ENCODE measurements around the gene PTPRD.

Gene PTPRD

DNA sequence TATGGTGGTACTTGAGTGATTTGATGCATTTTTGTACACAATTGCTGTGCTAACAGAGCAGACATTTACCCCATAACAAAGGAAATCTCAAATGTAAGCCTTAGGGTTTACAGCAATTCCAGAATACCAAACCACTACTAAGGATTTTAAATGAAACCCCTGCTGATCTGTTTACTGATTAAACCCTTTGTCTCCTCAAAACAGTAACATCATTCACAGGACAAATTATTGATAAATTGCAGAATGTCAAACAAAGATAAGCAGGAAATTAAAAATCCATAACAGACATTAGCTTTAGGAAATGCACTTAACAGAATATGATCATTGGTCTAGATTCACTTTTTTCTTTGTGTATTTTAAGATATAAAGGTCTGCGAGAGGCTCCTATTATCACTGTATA lies 1796.9 kb downstream of the PTPRD start:
- Histone ChIP-seq H2AFZ (ENCODE audit: low read length, unreplicated experiment) (no peak overlapping the region), H3K79me2 (ENCODE audit: control insufficient read depth, insufficient read depth, low read length, unreplicated experiment) (no peaks in the 10 kb centered on the region), H3K36me3 (ENCODE audit: insufficient read depth, low read length) (no peaks in the 10 kb centered on the region), H3K27me3 (ENCODE audit: insufficient read depth, low read length) (no peaks in the 10 kb centered on the region), H3K27ac (ENCODE audit: low read depth, low read length) (no peak overlapping the region), H3K4me1 (ENCODE audit: control insufficient read depth, insufficient read depth, low read length, unreplicated experiment) (no peaks in the 10 kb centered on the region), H3K4me3 (ENCODE audit: low read depth, low read length) (no peak overlapping the region)

DNA sequence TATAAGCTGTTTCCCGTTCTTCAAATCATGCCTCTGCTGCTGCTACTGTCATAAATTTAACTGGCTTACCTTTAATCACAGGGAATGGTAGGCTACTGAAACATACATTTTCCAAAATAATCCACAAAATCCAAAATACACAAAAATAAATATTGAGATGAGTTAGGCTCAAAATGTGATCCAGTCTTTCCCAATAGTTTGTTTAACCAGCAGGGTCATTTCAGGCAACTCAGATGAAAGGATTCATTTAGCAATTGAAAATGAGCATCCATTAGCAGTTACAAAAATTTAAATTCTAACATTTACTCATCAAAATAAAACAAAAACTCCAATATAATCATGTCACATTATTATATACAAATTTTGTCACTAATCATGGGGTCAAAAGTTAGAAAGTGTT lies 1797.6 kb downstream of the PTPRD start:
- H2AFZ ChIP-seq (ENCODE audit: low read length, unreplicated experiment) = no peak overlapping the region
- H3K4me3 ChIP-seq (ENCODE audit: low read depth, low read length) = no peak overlapping the region
- H3K79me2 ChIP-seq (ENCODE audit: control insufficient read depth, insufficient read depth, low read length, unreplicated experiment) = no peaks in the 10 kb centered on the region
- H3K36me3 ChIP-seq (ENCODE audit: insufficient read depth, low read length) = no peaks in the 10 kb centered on the region
- H3K27ac ChIP-seq (ENCODE audit: low read depth, low read length) = no peak overlapping the region
- no peaks in the 10 kb centered on the region for H3K27me3 ChIP-seq (ENCODE audit: insufficient read depth, low read length)
- no peaks in the 10 kb centered on the region for H3K4me1 ChIP-seq (ENCODE audit: control insufficient read depth, insufficient read depth, low read length, unreplicated experiment)

DNA sequence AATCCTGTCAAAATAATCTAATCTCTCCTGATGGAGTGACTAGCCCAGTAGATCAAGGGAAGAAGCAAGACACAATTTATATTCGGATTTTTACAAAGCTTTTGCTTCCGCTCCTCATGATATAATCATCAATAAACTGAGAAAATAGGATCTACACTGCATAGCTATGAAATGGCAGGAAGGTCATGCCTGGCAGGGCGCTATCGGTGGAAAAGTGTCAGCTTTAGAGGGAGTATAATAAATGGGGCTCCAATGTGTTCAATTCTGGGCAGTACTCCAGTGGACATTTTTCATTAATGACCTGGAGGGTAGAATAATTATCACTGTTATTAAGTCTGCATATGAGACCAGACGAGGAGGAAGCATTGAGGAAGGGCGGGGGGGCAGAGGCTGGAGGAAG lies 1799.9 kb downstream of the PTPRD start:
- Histone ChIP-seq H3K36me3 (ENCODE audit: insufficient read depth, low read length) (no peaks in the 10 kb centered on the region), H3K4me3 (ENCODE audit: low read depth, low read length) (no peak overlapping the region), H3K27me3 (ENCODE audit: insufficient read depth, low read length) (no peaks in the 10 kb centered on the region), H3K4me1 (ENCODE audit: control insufficient read depth, insufficient read depth, low read length, unreplicated experiment) (no peaks in the 10 kb centered on the region), H3K27ac (ENCODE audit: low read depth, low read length) (no peak overlapping the region), H3K79me2 (ENCODE audit: control insufficient read depth, insufficient read depth, low read length, unreplicated experiment) (no peaks in the 10 kb centered on the region), H2AFZ (ENCODE audit: low read length, unreplicated experiment) (no peak overlapping the region)

DNA sequence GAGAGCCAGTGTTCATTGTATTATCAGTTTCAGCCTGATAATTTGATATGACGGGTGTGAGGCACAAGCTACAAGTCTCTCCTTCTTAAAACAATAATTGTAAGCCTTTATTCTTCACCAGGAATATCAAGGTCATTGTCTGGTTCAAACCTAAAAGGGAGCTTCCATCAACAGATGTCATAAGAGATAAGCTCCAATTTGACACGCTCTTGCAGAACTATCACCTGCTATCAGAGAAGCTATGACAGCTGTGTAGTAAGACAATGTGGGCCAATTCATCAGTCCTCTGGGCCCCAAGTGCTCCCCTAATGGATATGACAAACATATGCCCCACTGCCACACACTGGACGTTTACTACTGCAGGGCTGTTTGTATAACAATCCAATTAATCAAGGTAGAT lies 1803.1 kb downstream of the PTPRD start:
- Histone ChIP-seq H3K27me3 (ENCODE audit: insufficient read depth, low read length) (no peaks in the 10 kb centered on the region), H3K4me3 (ENCODE audit: low read depth, low read length) (no peak overlapping the region), H3K27ac (ENCODE audit: low read depth, low read length) (no peak overlapping the region), H3K4me1 (ENCODE audit: control insufficient read depth, insufficient read depth, low read length, unreplicated experiment) (no peaks in the 10 kb centered on the region), H2AFZ (ENCODE audit: low read length, unreplicated experiment) (no peak overlapping the region), H3K36me3 (ENCODE audit: insufficient read depth, low read length) (no peaks in the 10 kb centered on the region), H3K79me2 (ENCODE audit: control insufficient read depth, insufficient read depth, low read length, unreplicated experiment) (no peaks in the 10 kb centered on the region)

DNA sequence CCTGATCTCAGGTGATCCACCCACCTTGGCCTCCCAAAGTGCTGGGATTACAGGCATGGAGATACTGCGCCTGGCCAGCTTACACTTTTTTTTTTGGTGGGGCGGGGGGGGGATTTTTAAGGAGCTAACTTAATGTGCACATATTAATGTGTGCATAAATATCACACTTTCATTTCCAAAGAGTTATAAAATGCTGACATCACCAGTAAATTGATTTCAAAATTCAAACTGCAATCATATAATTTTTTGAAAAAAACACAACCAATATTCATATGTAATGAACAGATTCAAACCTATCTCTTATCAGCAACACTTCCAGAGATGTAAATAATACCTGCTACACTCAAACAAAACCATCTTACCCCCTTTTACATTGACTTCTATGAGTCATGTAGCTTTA lies 1806.7 kb downstream of the PTPRD start:
- no peaks in the 10 kb centered on the region for H3K79me2 ChIP-seq (ENCODE audit: control insufficient read depth, insufficient read depth, low read length, unreplicated experiment)
- no peak overlapping the region for H3K4me3 ChIP-seq (ENCODE audit: low read depth, low read length)
- no peaks in the 10 kb centered on the region for H3K36me3 ChIP-seq (ENCODE audit: insufficient read depth, low read length)
- no peaks in the 10 kb centered on the region for H3K4me1 ChIP-seq (ENCODE audit: control insufficient read depth, insufficient read depth, low read length, unreplicated experiment)
- no peak overlapping the region for H2AFZ ChIP-seq (ENCODE audit: low read length, unreplicated experiment)
- no peak overlapping the region for H3K27ac ChIP-seq (ENCODE audit: low read depth, low read length)
- no peaks in the 10 kb centered on the region for H3K27me3 ChIP-seq (ENCODE audit: insufficient read depth, low read length)

DNA sequence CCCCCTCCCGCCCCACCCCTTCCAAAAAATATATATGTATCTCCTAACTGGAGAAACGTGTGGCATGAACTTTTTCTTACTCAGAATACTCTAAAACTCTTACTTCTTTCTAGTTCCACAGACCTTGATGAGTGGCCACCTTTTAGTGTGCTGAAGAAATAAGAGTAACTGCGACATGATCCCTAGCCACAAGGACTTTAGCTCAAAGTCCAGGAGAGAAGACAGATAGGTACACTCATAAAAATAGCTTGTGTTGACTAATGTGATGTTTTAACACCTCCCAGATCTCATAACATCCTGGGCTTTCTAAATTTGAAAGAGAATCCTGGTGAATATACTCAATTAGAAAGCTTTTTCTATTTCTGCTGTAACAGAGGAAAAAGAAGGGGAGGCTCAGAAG lies 1808.2 kb downstream of the PTPRD start:
- Histone ChIP-seq H3K79me2 (ENCODE audit: control insufficient read depth, insufficient read depth, low read length, unreplicated experiment) (no peaks in the 10 kb centered on the region), H2AFZ (ENCODE audit: low read length, unreplicated experiment) (no peak overlapping the region), H3K4me1 (ENCODE audit: control insufficient read depth, insufficient read depth, low read length, unreplicated experiment) (no peaks in the 10 kb centered on the region)

DNA sequence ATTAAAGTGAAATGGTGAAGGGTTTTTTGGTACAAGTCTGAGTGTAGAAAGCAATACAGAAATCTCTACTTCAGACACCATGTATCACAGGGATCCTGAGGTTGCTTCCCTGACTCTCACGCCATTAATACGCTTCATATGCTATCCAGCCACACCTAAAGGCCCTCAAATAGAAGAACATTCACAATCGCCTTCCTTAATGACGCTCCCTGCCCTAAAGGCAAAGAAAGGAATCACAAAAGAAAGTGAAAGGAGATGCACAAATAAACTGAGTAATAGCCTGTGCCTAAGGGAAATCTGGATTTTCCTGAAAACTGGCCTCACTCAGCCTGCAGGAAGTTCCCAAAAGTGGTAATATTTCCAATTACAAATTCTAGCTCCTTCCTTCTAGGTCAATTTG lies 1810.6 kb downstream of the PTPRD start:
- H3K4me3 ChIP-seq (ENCODE audit: low read depth, low read length) = no peak overlapping the region
- H3K36me3 ChIP-seq (ENCODE audit: insufficient read depth, low read length) = no peaks in the 10 kb centered on the region
- H2AFZ ChIP-seq (ENCODE audit: low read length, unreplicated experiment) = no peak overlapping the region
- no peak overlapping the region for H3K27ac ChIP-seq (ENCODE audit: low read depth, low read length)
- no peaks in the 10 kb centered on the region for H3K79me2 ChIP-seq (ENCODE audit: control insufficient read depth, insufficient read depth, low read length, unreplicated experiment)
- H3K27me3 ChIP-seq (ENCODE audit: insufficient read depth, low read length) = no peaks in the 10 kb centered on the region
- H3K4me1 ChIP-seq (ENCODE audit: control insufficient read depth, insufficient read depth, low read length, unreplicated experiment) = no peaks in the 10 kb centered on the region

More for the DNA sequence above, 1808.2 kb downstream of the PTPRD start:
- no peaks in the 10 kb centered on the region for H3K27me3 ChIP-seq (ENCODE audit: insufficient read depth, low read length)
- H3K4me3 ChIP-seq (ENCODE audit: low read depth, low read length) = no peak overlapping the region
- H3K27ac ChIP-seq (ENCODE audit: low read depth, low read length) = no peak overlapping the region
- H3K36me3 ChIP-seq (ENCODE audit: insufficient read depth, low read length) = no peaks in the 10 kb centered on the region

DNA sequence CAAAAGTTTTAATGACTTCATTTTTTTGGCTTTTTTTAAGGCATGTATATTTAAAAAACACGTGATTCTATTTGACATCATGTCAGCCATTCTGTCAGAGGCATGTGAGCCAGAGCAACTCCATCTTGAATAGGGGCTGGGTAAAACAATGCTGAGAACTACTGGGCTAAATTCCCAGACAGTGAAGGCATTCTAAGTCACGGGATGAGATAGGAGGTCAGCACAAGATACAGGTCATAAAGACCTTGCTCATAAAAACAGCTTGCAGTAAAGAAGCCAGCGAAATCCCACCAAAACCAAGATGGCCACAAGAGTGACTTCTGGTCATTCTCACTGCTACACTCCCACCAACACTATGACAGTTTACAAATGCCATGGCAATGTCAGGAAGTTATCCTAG lies 1812.6 kb downstream of the PTPRD start:
- Histone ChIP-seq H3K27me3 (ENCODE audit: insufficient read depth, low read length) (no peaks in the 10 kb centered on the region), H3K79me2 (ENCODE audit: control insufficient read depth, insufficient read depth, low read length, unreplicated experiment) (no peaks in the 10 kb centered on the region), H3K27ac (ENCODE audit: low read depth, low read length) (no peak overlapping the region), H3K4me1 (ENCODE audit: control insufficient read depth, insufficient read depth, low read length, unreplicated experiment) (no peaks in the 10 kb centered on the region), H2AFZ (ENCODE audit: low read length, unreplicated experiment) (no peak overlapping the region), H3K36me3 (ENCODE audit: insufficient read depth, low read length) (no peaks in the 10 kb centered on the region), H3K4me3 (ENCODE audit: low read depth, low read length) (no peak overlapping the region)

DNA sequence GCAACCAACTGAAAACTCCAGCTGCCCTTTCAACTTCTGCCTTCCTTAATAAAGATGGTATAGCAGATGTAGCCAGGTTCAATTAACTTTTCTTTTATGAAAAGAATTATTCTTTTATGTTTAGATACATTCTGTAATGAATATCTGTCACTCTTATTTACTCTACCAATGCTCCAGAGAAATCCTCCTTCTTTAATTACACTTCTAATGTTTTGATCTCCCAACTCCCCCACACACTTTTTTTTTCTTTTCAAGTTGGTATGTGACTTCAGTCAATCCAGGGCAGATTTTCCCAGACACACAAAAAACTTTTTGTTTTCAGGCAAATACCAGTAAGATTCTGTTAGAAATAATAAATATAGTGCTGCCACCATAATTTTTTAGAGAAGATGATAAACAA lies 1813.2 kb downstream of the PTPRD start:
- Histone ChIP-seq H3K27me3 (ENCODE audit: insufficient read depth, low read length) (no peaks in the 10 kb centered on the region), H3K4me3 (ENCODE audit: low read depth, low read length) (no peak overlapping the region), H3K27ac (ENCODE audit: low read depth, low read length) (no peak overlapping the region), H2AFZ (ENCODE audit: low read length, unreplicated experiment) (no peak overlapping the region), H3K79me2 (ENCODE audit: control insufficient read depth, insufficient read depth, low read length, unreplicated experiment) (no peaks in the 10 kb centered on the region), H3K36me3 (ENCODE audit: insufficient read depth, low read length) (no peaks in the 10 kb centered on the region), H3K4me1 (ENCODE audit: control insufficient read depth, insufficient read depth, low read length, unreplicated experiment) (no peaks in the 10 kb centered on the region)

DNA sequence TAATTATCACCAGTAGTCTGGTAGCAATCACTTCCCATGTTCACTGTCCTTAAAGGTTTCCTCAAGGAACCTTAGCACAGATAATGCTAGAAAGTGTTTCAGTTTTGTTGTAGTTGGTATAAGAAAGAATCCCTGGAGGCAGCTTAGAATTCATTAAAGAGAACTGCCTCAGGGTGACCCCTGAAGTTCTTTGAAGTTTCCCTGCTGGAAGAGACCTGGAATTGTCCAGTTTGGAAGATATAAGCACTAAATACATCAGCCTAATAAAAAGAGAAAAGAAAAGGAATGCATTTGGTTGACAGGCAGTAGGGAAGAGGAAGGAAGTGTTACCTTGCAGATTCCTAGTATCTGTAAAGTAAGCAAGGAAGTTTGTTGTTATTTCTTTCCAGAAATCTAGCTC lies 1813.6 kb downstream of the PTPRD start:
- no peak overlapping the region for H3K27ac ChIP-seq (ENCODE audit: low read depth, low read length)
- H3K36me3 ChIP-seq (ENCODE audit: insufficient read depth, low read length) = no peaks in the 10 kb centered on the region
- H2AFZ ChIP-seq (ENCODE audit: low read length, unreplicated experiment) = no peak overlapping the region
- no peaks in the 10 kb centered on the region for H3K4me1 ChIP-seq (ENCODE audit: control insufficient read depth, insufficient read depth, low read length, unreplicated experiment)
- no peak overlapping the region for H3K4me3 ChIP-seq (ENCODE audit: low read depth, low read length)
- H3K27me3 ChIP-seq (ENCODE audit: insufficient read depth, low read length) = no peaks in the 10 kb centered on the region
- no peaks in the 10 kb centered on the region for H3K79me2 ChIP-seq (ENCODE audit: control insufficient read depth, insufficient read depth, low read length, unreplicated experiment)

DNA sequence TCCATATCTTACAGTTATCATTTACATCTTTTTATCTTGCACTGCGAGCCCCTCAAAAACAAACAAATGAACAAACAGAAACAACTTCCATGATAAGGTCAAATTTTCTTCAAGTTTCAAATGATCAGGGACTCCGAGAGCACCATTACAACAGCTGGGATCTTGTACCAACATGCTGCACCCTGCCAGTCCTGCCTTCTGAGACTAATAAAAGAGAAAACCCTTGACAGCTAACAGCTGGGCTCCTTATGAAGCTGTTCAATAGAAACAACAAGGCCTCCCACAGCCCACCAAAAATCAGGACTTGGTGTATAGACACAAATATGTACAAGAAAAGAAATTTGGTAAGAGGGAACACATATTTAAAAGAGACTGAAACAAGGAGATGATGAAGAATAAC lies 1828.0 kb downstream of the PTPRD start:
- no peaks in the 10 kb centered on the region for H3K27me3 ChIP-seq (ENCODE audit: insufficient read depth, low read length)
- no peaks in the 10 kb centered on the region for H3K36me3 ChIP-seq (ENCODE audit: insufficient read depth, low read length)
- no peaks in the 10 kb centered on the region for H3K4me1 ChIP-seq (ENCODE audit: control insufficient read depth, insufficient read depth, low read length, unreplicated experiment)
- no peak overlapping the region for H3K27ac ChIP-seq (ENCODE audit: low read depth, low read length)
- H3K4me3 ChIP-seq (ENCODE audit: low read depth, low read length) = no peak overlapping the region
- no peaks in the 10 kb centered on the region for H3K79me2 ChIP-seq (ENCODE audit: control insufficient read depth, insufficient read depth, low read length, unreplicated experiment)
- H2AFZ ChIP-seq (ENCODE audit: low read length, unreplicated experiment) = no peak overlapping the region

DNA sequence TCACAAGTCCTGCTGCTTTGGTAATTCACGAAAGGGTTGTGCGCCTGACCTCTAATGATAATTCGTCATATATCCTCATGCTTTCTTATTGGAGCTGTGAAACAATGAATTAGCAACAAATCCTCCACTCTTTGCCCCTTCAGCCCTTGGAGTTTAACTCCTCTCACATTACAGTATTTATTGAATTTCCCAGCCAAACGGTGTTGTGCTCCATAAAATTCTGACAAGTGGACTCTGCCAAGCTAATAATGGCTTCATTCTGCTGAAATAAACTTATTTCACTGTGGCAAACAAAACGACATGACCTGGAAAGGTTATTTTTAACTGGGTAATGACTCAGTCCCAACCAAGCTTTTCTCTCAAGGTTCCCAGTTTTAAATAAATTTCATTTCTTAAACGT lies 1828.9 kb downstream of the PTPRD start:
- no peaks in the 10 kb centered on the region for H3K79me2 ChIP-seq (ENCODE audit: control insufficient read depth, insufficient read depth, low read length, unreplicated experiment)
- no peak overlapping the region for H3K27ac ChIP-seq (ENCODE audit: low read depth, low read length)
- H2AFZ ChIP-seq (ENCODE audit: low read length, unreplicated experiment) = no peak overlapping the region
- H3K36me3 ChIP-seq (ENCODE audit: insufficient read depth, low read length) = no peaks in the 10 kb centered on the region
- no peaks in the 10 kb centered on the region for H3K4me1 ChIP-seq (ENCODE audit: control insufficient read depth, insufficient read depth, low read length, unreplicated experiment)
- H3K4me3 ChIP-seq (ENCODE audit: low read depth, low read length) = no peak overlapping the region
- no peaks in the 10 kb centered on the region for H3K27me3 ChIP-seq (ENCODE audit: insufficient read depth, low read length)
